ENCODE measurements around the gene TMCO4. TPM values are rescaled to one million over a fixed set of nuclear protein-coding genes. Genes with fewer than 3 reads are reported as not detected.
A peak's percentile ranks its signal among the peaks of the same experiment; 100 is the strongest.
"Not testable (repeated sequence)": the region's sequence is repeated elsewhere in the genome, so short reads cannot be mapped to it uniquely, and the experiment has no call there.

Gene TMCO4
- 1 to 10 TPM; 6.6 to 9.7 (median 8.0) TPM for total RNA-seq
- polyA plus RNA-seq, result 10 to 100 TPM in 1 of 2 donors, 1 to 10 TPM in 1; 6.1 to 12.2 TPM
- long read RNA-seq, donor 1, partial matches to known transcripts, result 4 of 27 reads
- long read RNA-seq, donor 1, other reads (novel, unspliced or antisense), result 22 of 27 reads
- long read RNA-seq, donor 2, transcript TMCO4-201 (16 exons, 2,974 nt), result major isoform, 5 of 44 reads
- long read RNA-seq, donor 2, partial matches to known transcripts, result 8 of 44 reads
- long read RNA-seq, donor 2, other reads (novel, unspliced or antisense), result 30 of 44 reads
- long read RNA-seq, donor 3, partial matches to known transcripts, result 7 of 36 reads
- long read RNA-seq, donor 3, other reads (novel, unspliced or antisense), result 25 of 36 reads

GRCh38 chr1:19799230-19800075 lies at the start of gene TMCO4:
Gene TMCO4, minus strand, starts transcription at chr1:19799916. Its CDS starts 19,158 bp downstream, at chr1:19780758.
- intact Hi-C loops (cut with DNase I), result loop anchor here in 1 of 10 donors (10.0 kb wide), 1 partner anchor 85 kb away; no protein-coding TSS in a partner anchor
- H3K27ac ChIP-seq, result peak within 1 kb of the TSS; percentile 59 to 91 (median 78)

GRCh38 chr1:19849307-19849706 lies 49.6 kb upstream of the TMCO4 start:
- DNase-seq; H3K9me3 ChIP-seq; ATAC-seq; intact Hi-C loops (cut with DNase I); H3K27ac ChIP-seq; H3K36me3 ChIP-seq; H3K4me3 ChIP-seq; H3K4me1 ChIP-seq: not testable (repeated sequence)
- peaks cover 0 to 39% (median 19%) of the 10 kb centered on the region in 7 donors for H3K27me3 ChIP-seq
- 68 to 80% methylated on average over 3 of the region's 3 CpGs for WGBS, 2 donors

More at GRCh38 chr1:19799230-19800075, at the start of gene TMCO4:
- TF ChIP-seq CTCF (IDR thresholded peaks at IDR 0.05), result peak in 8 of 9 donors; percentile 8 to 44 (median 35)
- WGBS, 2 donors, result 1 to 2% methylated on average over 58 to 60 of the region's 70 CpGs
- peak within 1 kb of the TSS; percentile 47 to 84 (median 74) for H3K4me3 ChIP-seq
- H3K36me3 ChIP-seq, result peaks cover 0 to 5% (median 0%) of the 10 kb centered on the region in 9 donors
- DNase-seq, result peak; percentile 35 to 63
- H3K27me3 ChIP-seq, result peaks cover 0 to 4% (median 0%) of the 10 kb centered on the region in 7 donors
- no peaks in the 10 kb centered on the region for H3K9me3 ChIP-seq
- ATAC-seq, result peak; percentile 69 to 88 (median 79)
- H3K4me1 ChIP-seq, result peaks cover 0 to 20% (median 15%) of the 10 kb centered on the region in 9 donors

GRCh38 chr1:19847334-19847733 lies 47.6 kb upstream of the TMCO4 start:
- 81 to 88% methylated on average over 9 of the region's 9 CpGs for WGBS, 2 donors
- H3K36me3 ChIP-seq; H3K9me3 ChIP-seq; H3K4me3 ChIP-seq; intact Hi-C loops (cut with DNase I); ATAC-seq; DNase-seq; H3K27ac ChIP-seq; H3K4me1 ChIP-seq: not testable (repeated sequence)
- peaks cover 0 to 35% (median 23%) of the 10 kb centered on the region in 7 donors for H3K27me3 ChIP-seq

GRCh38 chr1:19846338-19846737 lies 46.6 kb upstream of the TMCO4 start:
- no peak for TF ChIP-seq CTCF (IDR thresholded peaks at IDR 0.05)
- WGBS, 2 donors, result 93 to 97% methylated on average over 3 of the region's 3 CpGs

GRCh38 chr1:19845555-19845954 lies 45.8 kb upstream of the TMCO4 start:
- ATAC-seq (no peak), DNase-seq (no peak)
- no peaks in the 10 kb centered on the region for H3K4me1 ChIP-seq
- intact Hi-C loops (cut with DNase I), result no loop called here
- H3K36me3 ChIP-seq, result no peaks in the 10 kb centered on the region
- WGBS, 2 donors, result 91 to 95% methylated on average over 8 of the region's 8 CpGs
- H3K9me3 ChIP-seq, result no peaks in the 10 kb centered on the region
- no peak overlapping the region for H3K4me3 ChIP-seq
- no peak overlapping the region for H3K27ac ChIP-seq
- H3K27me3 ChIP-seq, result peaks cover 0 to 34% (median 18%) of the 10 kb centered on the region in 7 donors
- TF ChIP-seq CTCF (IDR thresholded peaks at IDR 0.05), result no peak

More at GRCh38 chr1:19846338-19846737, 46.6 kb upstream of the TMCO4 start:
- intact Hi-C loops (cut with DNase I), result no loop called here
- no peak overlapping the region for H3K27ac ChIP-seq
- no peaks in the 10 kb centered on the region for H3K36me3 ChIP-seq
- no peak overlapping the region for H3K4me3 ChIP-seq
- peaks cover 0 to 34% (median 18%) of the 10 kb centered on the region in 7 donors for H3K27me3 ChIP-seq
- ATAC-seq (no peak), DNase-seq (no peak)
- H3K9me3 ChIP-seq, result no peaks in the 10 kb centered on the region
- no peaks in the 10 kb centered on the region for H3K4me1 ChIP-seq
